AG04450 (cell line): ENCODE data around the gene OMG. TPM values are rescaled to one million over a fixed set of nuclear protein-coding genes. Genes with fewer than 3 reads are reported as not detected.
A peak's percentile ranks its signal among the peaks of the same experiment; 100 is the strongest.

Source experiments
- CTCF ChIA-PET: fragments of 300-600, 350-600 bp; formaldehyde crosslinking; extraction: SDS; loops from one replicate; lab custom pipeline; 2022; ENCODE audit warnings: antibody characterized with exemption, inconsistent platforms; lab: Charles Lee
- POLR2A ChIA-PET: fragments of 350-600 bp; formaldehyde crosslinking; extraction: SDS; loops from one replicate; lab custom pipeline; 2021; ENCODE audit warnings: antibody characterized with exemption, inconsistent platforms; lab: Yijun Ruan, JAX
- DNase-seq: peaks from one replicate; pipeline ENCODE4 v3.0.0-alpha.2; 2011; ENCODE audit warnings: low read depth, low spot score
- H3K27ac ChIP-seq: one replicate; pipeline ENCODE4 v1.5.1; 2012; ENCODE audit warnings: low read depth, low read length, control low read depth
- H3K27me3 ChIP-seq: one replicate; pipeline ENCODE4 v1.6.0; 2012; ENCODE audit warnings: low read length; ENCODE audit not compliant: control insufficient read depth, insufficient read depth
- H3K4me3 ChIP-seq: 2 replicates; pipeline ENCODE4 v1.5.1; 2011; ENCODE audit warnings: mild to moderate bottlenecking, low read depth, low read length, control low read depth
- H3K9me3 ChIP-seq: 2 replicates; pipeline ENCODE4 v1.5.1; 2012; ENCODE audit warnings: low read length; ENCODE audit not compliant: control insufficient read depth, insufficient read depth
- CTCF ChIP-seq: IDR thresholded peaks from 2 replicates; pipeline ENCODE4 v1.5.1; 2011; ENCODE audit warnings: low read depth, low read length, control low read depth, inconsistent platforms
- polyA plus RNA-seq: library from polyadenylated mRNA; depleted of rRNA; stranded (reverse); fragments of >200 nt; gene quantifications from 2 replicates; pipeline ENCODE4 v1.2.3, GENCODE V29; 2011

Gene OMG
- polyA plus RNA-seq, 1 experiment, result 1.8 TPM

GRCh38 chr17:31327534-31328159, 30.6 kb upstream of the OMG start:
- Histone ChIP-seq H3K27me3 (no peaks in the 10 kb centered on the region), H3K27ac (no peak overlapping the region), H3K4me3 (no peak overlapping the region), H3K9me3 (no peaks in the 10 kb centered on the region)
- no peak for TF ChIP-seq CTCF
- peak; percentile 62 for DNase-seq
- ChIA-PET CTCF (no interaction called here), POLR2A (no interaction called here)

DNA sequence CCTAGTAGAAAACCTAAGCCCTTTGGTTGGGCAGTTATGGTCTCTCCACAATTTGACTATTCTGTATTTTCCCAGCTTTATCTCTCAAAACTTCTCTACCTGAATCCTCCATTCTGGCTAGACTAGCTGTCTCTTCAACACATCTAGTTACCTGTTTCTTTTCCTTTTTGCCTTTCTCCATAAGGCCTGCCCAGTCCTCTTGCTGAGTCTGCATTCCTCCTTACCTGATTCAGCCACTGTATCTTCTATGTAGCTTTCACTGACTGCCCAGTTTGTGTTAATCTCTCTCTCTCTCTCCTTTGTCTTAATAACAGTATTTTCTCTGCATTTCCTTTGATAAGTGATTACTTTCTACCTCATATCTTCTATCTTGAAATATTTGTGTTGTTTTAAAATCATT, 26.5 kb upstream of the OMG start:
- POLR2A ChIA-PET, result no interaction called here
- no peak for TF ChIP-seq CTCF
- CTCF ChIA-PET, result no interaction called here
- no peak for DNase-seq
- no peaks in the 10 kb centered on the region for H3K9me3 ChIP-seq
- H3K27me3 ChIP-seq, result no peaks in the 10 kb centered on the region
- H3K4me3 ChIP-seq, result no peak overlapping the region
- no peak overlapping the region for H3K27ac ChIP-seq

DNA sequence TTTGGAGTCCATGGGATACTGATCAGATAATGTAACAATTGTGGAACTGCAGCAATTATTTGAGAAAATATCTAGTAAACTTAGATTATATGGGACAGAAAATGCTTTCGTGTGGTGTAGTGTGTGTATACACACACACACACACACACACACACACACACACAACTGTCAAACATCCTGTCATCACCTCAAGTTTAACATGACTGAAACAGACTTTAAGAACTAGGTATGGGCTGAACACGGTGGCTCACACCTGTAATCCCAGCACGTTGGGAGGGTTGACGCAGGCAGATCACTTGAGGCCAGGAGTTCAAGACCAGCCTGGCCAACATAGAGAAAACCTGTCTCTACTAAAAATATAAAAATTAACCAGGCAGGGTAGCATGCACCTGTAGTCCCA, 24.9 kb upstream of the OMG start:
- ChIA-PET CTCF (interaction anchor here (0.5 kb wide), 1 partner anchor 105 kb away, joined by 3 read pairs; no protein-coding TSS in a partner anchor), POLR2A (interaction anchor here (0.6 to 0.8 kb wide), 2 partner anchors 18 to 762 kb away, joined by 6 to 7 read pairs; no protein-coding TSS in a partner anchor)

GRCh38 chr17:31321481-31321880, 24.4 kb upstream of the OMG start, which contains the start of gene EVI2A:
Gene EVI2A (minus strand): TSS chr17:31321622. CDS start chr17:31319013, 2,609 bp downstream.
- TF ChIP-seq CTCF, result no peak
- Histone ChIP-seq H3K9me3 (no peaks in the 10 kb centered on the region), H3K27ac (no peak within 1 kb of the TSS), H3K4me3 (peak within 1 kb of the TSS; percentile 10; the same call in 1 of the 2 replicates), H3K27me3 (no peaks in the 10 kb centered on the region)
- no peak for DNase-seq
- POLR2A ChIA-PET, result interaction anchor here (0.8 kb wide), 1 partner anchor 19 kb away, joined by 6 read pairs; no protein-coding TSS in a partner anchor
- CTCF ChIA-PET, result no interaction called here

More for the DNA sequence above, 24.9 kb upstream of the OMG start:
- Histone ChIP-seq H3K4me3 (no peak overlapping the region), H3K9me3 (no peaks in the 10 kb centered on the region), H3K27me3 (no peaks in the 10 kb centered on the region), H3K27ac (no peak overlapping the region)
- no peak for TF ChIP-seq CTCF
- no peak for DNase-seq

- H3K27me3 ChIP-seq, result no peaks in the 10 kb centered on the region
- H3K27ac ChIP-seq, result no peak overlapping the region
- DNase-seq, result no peak
- H3K9me3 ChIP-seq, result no peaks in the 10 kb centered on the region
- ChIA-PET CTCF (no interaction called here), POLR2A (no interaction called here)
- H3K4me3 ChIP-seq, result no peak overlapping the region
- no peak for TF ChIP-seq CTCF
These were observed 23.8 kb upstream of the OMG start for GRCh38 chr17:31320791-31321190.
